K562 (cell line): ENCODE data around the gene RGS3. TPM values are rescaled to one million over a fixed set of nuclear protein-coding genes. Genes with fewer than 3 reads are reported as not detected.

Experiments used
- ATAC-seq: fragments of 200-7000 bp; cut with Tn5 transposase; 3 replicates; pipeline ENCODE4 v1.9.1; 2020; ENCODE audit warnings: moderate library complexity
- BruUV-seq: library from RNA; stranded (reverse); fragments of 400-500 nt; replicated peaks from 2 replicates; lab custom pipeline; 2021; lab: Mats Ljungman, UMichigan
- CTCF ChIA-PET: fragments of 300-600 bp; formaldehyde crosslinking; extraction: SDS; loops from one replicate; lab custom pipeline; 2021; ENCODE audit warnings: low intra/inter-chr PET ratio; lab: Yijun Ruan, JAX
- POLR2A ChIA-PET: fragments of 300-600, 350-650 bp; sonication (Branson Sonifier 250); formaldehyde crosslinking; extraction: SDS; loops from one replicate; lab custom pipeline; 2021; ENCODE audit warnings: antibody characterized with exemption, inconsistent platforms; lab: Yijun Ruan, JAX
- DNase-seq, 4 experiments: peaks; one replicate each; pipeline versions ENCODE4 v3.0.0 to v3.0.0-alpha.2; 2011 to 2018; ENCODE audit warnings: low spot score in 3 of 4, mixed read lengths in 3 of 4; ENCODE audit errors: extremely low read depth in 1 of 4
- FAIRE-seq: peaks from 2 replicates; lab custom pipeline; 2011; peaks lifted over from hg19 to GRCh38; lab: Jason Lieb, UNC
- H2AFZ ChIP-seq: 2 replicates; pipeline ENCODE4 v1.6.0; 2011; ENCODE audit warnings: low read depth, low read length, control low read depth, inconsistent platforms
- H3K27ac ChIP-seq: fragments of 200-600 bp; 3 replicates; pipeline ENCODE4 v1.8.0; 2011; ENCODE audit warnings: low read depth, mild to moderate bottlenecking, control low read depth, inconsistent platforms, low read length, moderate library complexity, mixed read lengths; ENCODE audit errors: extremely low read depth
- H3K27me3 ChIP-seq, 2 experiments: fragments of 300-600 bp in 1 of 2; 2 replicates in 1 of 2; 3 replicates in 1 of 2; pipeline versions ENCODE4 v1.6.0 to v1.8.0; 2011; ENCODE audit warnings: inconsistent platforms in 2 of 2, low read length in 2 of 2, mild to moderate bottlenecking in 1 of 2, mixed read lengths in 1 of 2, moderate library complexity in 1 of 2; ENCODE audit not compliant: control insufficient read depth in 2 of 2, insufficient read depth in 2 of 2
- H3K36me3 ChIP-seq: fragments of 300-600 bp; 3 replicates; pipeline ENCODE4 v1.8.0; 2011; ENCODE audit warnings: mild to moderate bottlenecking, low read length, inconsistent platforms; ENCODE audit not compliant: control insufficient read depth, insufficient read depth
- H3K4me1 ChIP-seq, 2 experiments: fragments of 200-600 bp in 1 of 2; replicated peaks in 1 of 2; 2 replicates in 1 of 2; 3 replicates in 1 of 2; pipeline versions ENCODE4 v1.5.1 to v1.8.0; 2011; ENCODE audit warnings: inconsistent platforms in 2 of 2, low read length in 2 of 2, mild to moderate bottlenecking in 1 of 2, mixed read lengths in 1 of 2, moderate library complexity in 1 of 2; ENCODE audit not compliant: control insufficient read depth in 2 of 2, insufficient read depth in 2 of 2
- H3K4me2 ChIP-seq: 2 replicates; pipeline ENCODE4 v1.6.1; 2011; ENCODE audit warnings: low read length, control low read depth, inconsistent platforms, mixed read lengths; ENCODE audit not compliant: insufficient read depth
- H3K4me3 ChIP-seq: fragments of 200-600 bp; sonication (generic), shearing (Covaris generic); 2 replicates; pipeline ENCODE4 v1.5.1; 2016; ENCODE audit warnings: control low read depth, inconsistent platforms
- H3K79me2 ChIP-seq: fragments of 200-600 bp; 3 replicates; pipeline ENCODE4 v1.8.0; 2011; ENCODE audit warnings: low read length, inconsistent platforms; ENCODE audit not compliant: control insufficient read depth, insufficient read depth
- H3K9ac ChIP-seq, 2 experiments: 2 replicates each; pipeline versions ENCODE4 v1.6.0 to v1.6.1; 2011; ENCODE audit warnings: low read depth in 2 of 2, low read length in 2 of 2, control low read depth in 1 of 2, inconsistent platforms in 1 of 2, mild to moderate bottlenecking in 1 of 2, mixed read lengths in 1 of 2; ENCODE audit not compliant: insufficient read depth in 1 of 2
- H3K9me1 ChIP-seq: one replicate; pipeline ENCODE4 v1.6.0; 2011; ENCODE audit warnings: inconsistent platforms, mild to moderate bottlenecking, low read length, moderate library complexity; ENCODE audit not compliant: control insufficient read depth, insufficient read depth
- H3K9me3 ChIP-seq: replicated peaks from 2 replicates; pipeline ENCODE4 v1.5.1; 2011; ENCODE audit warnings: low read depth, low read length, inconsistent platforms; ENCODE audit not compliant: control insufficient read depth, insufficient read depth
- H4K20me1 ChIP-seq: replicated peaks from 2 replicates; pipeline ENCODE4 v1.6.1; 2011; ENCODE audit warnings: low read length, inconsistent platforms, mixed read lengths; ENCODE audit not compliant: control insufficient read depth, insufficient read depth
- MCM7 ChIP-seq, 2 experiments: fragments of 450-650 bp; IDR thresholded peaks; 2 replicates each; pipeline ENCODE4 v1.6.1; 2016 to 2018
- NR2C2 ChIP-seq, 2 experiments: fragments of 200-800 bp in 1 of 2; sonication (Bioruptor generic) in 1 of 2; sonication (generic) in 1 of 2; formaldehyde crosslinking in 1 of 2; IDR thresholded peaks; 2 replicates each; pipeline versions ENCODE4 v1.6.1 to v1.8.0; 2016 to 2022; ENCODE audit warnings: mild to moderate bottlenecking in 1 of 2, missing compliant biosample characterization in 1 of 2, missing genetic modification characterization in 1 of 2, missing genetic modification reagents in 1 of 2
- POLR2G ChIP-seq: fragments of 200-400 bp; formaldehyde crosslinking; IDR thresholded peaks from 2 replicates; pipeline ENCODE4 v1.6.1; 2017; ENCODE audit warnings: low read depth, mild to moderate bottlenecking, antibody characterized with exemption, low read length, moderate library complexity
- RERE ChIP-seq: sonication (generic); formaldehyde crosslinking; IDR thresholded peaks from 2 replicates; pipeline ENCODE4 v1.8.0; 2023; ENCODE audit warnings: missing genetic modification reagents, mild to moderate bottlenecking, borderline replicate concordance
- WGBS: fragments of 100-300 bp; shearing (Covaris generic); methylation state at CpG from one replicate; pipeline ENCODE4 v1.1.6; 2016; ENCODE audit warnings: low coverage, mixed read lengths; ENCODE audit not compliant: insufficient coverage; ENCODE audit errors: missing lambda C conversion rate; 5-methylcytosine and 5-hydroxymethylcytosine counted together
- in situ Hi-C: fragments of 300-500 bp; cut with MboI; formaldehyde crosslinking; loops from 4 replicates; pipeline ENCODE4 v1.15.0; 2018; ENCODE audit warnings: inconsistent platforms, mixed read lengths
- intact Hi-C: fragments of 100-400 bp; cut with micrococcal nuclease; formaldehyde crosslinking; loops from 2 replicates; pipeline ENCODE4 v1.14.2; 2022
- polyA plus RNA-seq, 8 experiments: library from polyadenylated mRNA; depleted of rRNA in 4 of 8; stranded (reverse) in 5 of 8; unstranded in 3 of 8; fragments of >200 nt; fragmentation: Nextera tagmentation in 2 of 8; fragmentation: Illumina TruSeq in 1 of 8; extraction: Ambion mirVana in 2 of 8; extraction: Trizol in 1 of 8; gene quantifications; 2 replicates each; pipeline versions ENCODE4 v1.2.1 to v1.2.3, GENCODE V29; 2011 to 2014; ENCODE audit warnings: inconsistent platforms in 1 of 8, missing spikeins in 1 of 8
- total RNA-seq, 7 experiments: library from RNA; depleted of rRNA in 6 of 7; stranded (reverse); fragments of >200 nt in 6 of 7; fragmentation: Illumina TruSeq in 2 of 7; extraction: Trizol in 2 of 7; gene quantifications; 2 replicates each; pipeline versions ENCODE4 v1.2.1 to v1.2.3, GENCODE V29; 2011 to 2021; ENCODE audit warnings: low replicate concordance in 1 of 7
- TF ChIP-seq, protein P1 (sequence below): fragments of 200-800 bp; sonication (Bioruptor generic); IDR thresholded peaks from 2 replicates; pipeline ENCODE4 v1.6.1; 2017; ENCODE audit warnings: missing genetic modification characterization, missing compliant biosample characterization

RGS3 gene
- total and polyA plus RNA-seq, 9 of the 15 experiments (the other 6 are each of a cell fraction or from before 2014, with no cell fraction given): 0.08 to 2.9 (median 0.95) TPM

- POLR2A ChIA-PET: interaction anchor here (0.9 kb wide), 1 partner anchor 12 kb away, joined by 3 read pairs; no protein-coding TSS in a partner anchor
- H3K27me3 ChIP-seq: peaks cover 10 to 43% of the 10 kb centered on the region in 2 experiments; a peak in 4 of 5 replicates
- no peak overlapping the region for H3K4me3 ChIP-seq
- CTCF ChIA-PET: no interaction called here
- DNase-seq (no peak), FAIRE-seq (no peak), ATAC-seq (no peak)
- WGBS: 15% methylated on average over 5 of the region's 5 CpGs
- BruUV-seq: no TSS peak
- no peaks in the 10 kb centered on the region for H3K9me1 ChIP-seq
- H3K27ac ChIP-seq: no peak overlapping the region
- TF ChIP-seq, protein P1, sequence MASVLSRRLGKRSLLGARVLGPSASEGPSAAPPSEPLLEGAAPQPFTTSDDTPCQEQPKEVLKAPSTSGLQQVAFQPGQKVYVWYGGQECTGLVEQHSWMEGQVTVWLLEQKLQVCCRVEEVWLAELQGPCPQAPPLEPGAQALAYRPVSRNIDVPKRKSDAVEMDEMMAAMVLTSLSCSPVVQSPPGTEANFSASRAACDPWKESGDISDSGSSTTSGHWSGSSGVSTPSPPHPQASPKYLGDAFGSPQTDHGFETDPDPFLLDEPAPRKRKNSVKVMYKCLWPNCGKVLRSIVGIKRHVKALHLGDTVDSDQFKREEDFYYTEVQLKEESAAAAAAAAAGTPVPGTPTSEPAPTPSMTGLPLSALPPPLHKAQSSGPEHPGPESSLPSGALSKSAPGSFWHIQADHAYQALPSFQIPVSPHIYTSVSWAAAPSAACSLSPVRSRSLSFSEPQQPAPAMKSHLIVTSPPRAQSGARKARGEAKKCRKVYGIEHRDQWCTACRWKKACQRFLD (CRISPR knock-in tag): no peak
- TF ChIP-seq POLR2G (no peak), MCM7 (IDR thresholded peaks at IDR 0.05) (no peak), NR2C2 (CRISPR knock-in tag; IDR thresholded peaks at IDR 0.05) (no peak), NR2C2 (tag; IDR thresholded peaks at IDR 0.05) (no peak), RERE (CRISPR knock-in tag) (no peak)
- in situ Hi-C loops (no loop called here), intact Hi-C loops (no loop called here)
- no peaks in the 10 kb centered on the region for H3K36me3 ChIP-seq
- H3K9me3 ChIP-seq: no peaks in the 10 kb centered on the region
- peaks cover 0 to 4% of the 10 kb centered on the region in 2 experiments; a peak in 1 of 5 replicates for H3K4me1 ChIP-seq
- no peak overlapping the region for H3K9ac ChIP-seq
- H4K20me1 ChIP-seq: no peaks in the 10 kb centered on the region; the same call in 1 of the 2 replicates
- no peak overlapping the region for H2AFZ ChIP-seq
- no peaks in the 10 kb centered on the region for H3K79me2 ChIP-seq
- no peak overlapping the region for H3K4me2 ChIP-seq
These were observed 38.3 kb downstream of the RGS3 start for GRCh38 chr9:113501852-113502251.
